ENCODE results near the gene CHRM2. TPM values are rescaled to one million over a fixed set of nuclear protein-coding genes. Genes with fewer than 3 reads are reported as not detected.

Gene CHRM2
- total RNA-seq = 1.7 and 12.4 TPM in 2 replicates

DNA sequence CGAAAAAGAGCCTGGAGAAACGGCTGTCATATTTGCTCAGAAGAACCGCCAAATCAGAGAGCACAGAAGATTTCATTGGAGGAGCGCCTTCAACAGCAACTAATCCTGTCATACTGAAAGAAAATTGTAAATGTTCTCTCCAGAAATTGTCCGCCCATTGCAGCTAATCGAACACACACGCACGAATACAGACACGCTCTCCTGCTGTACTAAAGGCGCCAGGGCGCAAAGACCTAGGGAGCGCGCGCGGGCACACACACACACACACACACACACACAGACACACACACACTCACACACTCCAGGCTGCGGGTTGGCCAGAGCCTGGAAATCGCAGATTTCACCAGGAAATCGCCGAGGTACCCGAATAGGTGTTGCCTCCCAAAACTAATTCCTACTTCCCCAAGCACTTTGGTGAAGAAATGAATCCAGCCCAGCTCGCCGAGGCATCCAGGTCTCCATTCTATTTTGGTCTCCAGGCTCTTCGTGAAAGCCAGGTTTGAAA, at the start of gene CHRM2:
Gene CHRM2 (plus strand): TSS at position 157 of the 505 bp plus-strand sequence. CDS start 146,214 bp downstream, outside the sequence.

